ENCODE measurements around the gene VTI1A. TPM values are rescaled to one million over a fixed set of nuclear protein-coding genes. Genes with fewer than 3 reads are reported as not detected.

Gene VTI1A
- total RNA-seq, 1 donor from 2014 or later, result 32.6 TPM

DNA sequence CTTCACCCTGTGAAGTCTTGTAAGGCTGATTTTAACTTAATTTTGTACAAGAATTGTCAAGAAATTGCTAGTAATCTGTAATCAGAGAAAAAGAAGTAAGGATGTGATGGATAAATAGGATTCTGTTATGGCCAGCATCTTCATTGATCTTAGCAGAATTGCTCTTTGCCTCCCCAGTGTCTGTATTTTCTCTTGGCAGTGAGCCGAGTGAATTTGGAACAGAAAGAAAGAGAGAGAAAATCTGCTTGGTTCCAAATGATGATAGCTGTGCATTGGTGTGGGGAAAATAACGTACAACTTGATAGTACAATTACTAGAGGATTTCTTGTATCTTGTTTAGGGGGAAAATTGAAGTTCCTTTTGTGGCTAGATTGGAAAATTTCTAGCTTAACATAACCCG, 34.6 kb downstream of the VTI1A start:
- Mint-ChIP-seq H3K4me3 (no peak overlapping the region), H3K4me1 (ENCODE audit: unreplicated experiment) (no peaks in the 10 kb centered on the region), H3K27ac (no peak overlapping the region), H3K9me3 (no peaks in the 10 kb centered on the region), H3K27me3 (no peaks in the 10 kb centered on the region), H3K36me3 (peaks cover 3% of the 10 kb centered on the region)
- TF ChIP-seq, protein P1, sequence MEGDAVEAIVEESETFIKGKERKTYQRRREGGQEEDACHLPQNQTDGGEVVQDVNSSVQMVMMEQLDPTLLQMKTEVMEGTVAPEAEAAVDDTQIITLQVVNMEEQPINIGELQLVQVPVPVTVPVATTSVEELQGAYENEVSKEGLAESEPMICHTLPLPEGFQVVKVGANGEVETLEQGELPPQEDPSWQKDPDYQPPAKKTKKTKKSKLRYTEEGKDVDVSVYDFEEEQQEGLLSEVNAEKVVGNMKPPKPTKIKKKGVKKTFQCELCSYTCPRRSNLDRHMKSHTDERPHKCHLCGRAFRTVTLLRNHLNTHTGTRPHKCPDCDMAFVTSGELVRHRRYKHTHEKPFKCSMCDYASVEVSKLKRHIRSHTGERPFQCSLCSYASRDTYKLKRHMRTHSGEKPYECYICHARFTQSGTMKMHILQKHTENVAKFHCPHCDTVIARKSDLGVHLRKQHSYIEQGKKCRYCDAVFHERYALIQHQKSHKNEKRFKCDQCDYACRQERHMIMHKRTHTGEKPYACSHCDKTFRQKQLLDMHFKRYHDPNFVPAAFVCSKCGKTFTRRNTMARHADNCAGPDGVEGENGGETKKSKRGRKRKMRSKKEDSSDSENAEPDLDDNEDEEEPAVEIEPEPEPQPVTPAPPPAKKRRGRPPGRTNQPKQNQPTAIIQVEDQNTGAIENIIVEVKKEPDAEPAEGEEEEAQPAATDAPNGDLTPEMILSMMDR (conservative IDR thresholded peaks at IDR 0.05), result no peak
- no peak for DNase-seq (ENCODE audit: extremely low spot score, unreplicated experiment)

- no peak for DNase-seq (ENCODE audit: extremely low spot score, unreplicated experiment)
- Mint-ChIP-seq H3K4me3 (no peak overlapping the region), H3K4me1 (ENCODE audit: unreplicated experiment) (peaks cover 3% of the 10 kb centered on the region), H3K36me3 (peaks cover 3% of the 10 kb centered on the region), H3K9me3 (no peaks in the 10 kb centered on the region), H3K27ac (no peak overlapping the region), H3K27me3 (no peaks in the 10 kb centered on the region)
- TF ChIP-seq, protein P1 (conservative IDR thresholded peaks at IDR 0.05), result no peak
Measured at GRCh38 chr10:112484399-112484798, 37.4 kb downstream of the VTI1A start.

- peaks cover 18% of the 10 kb centered on the region for H3K4me1 Mint-ChIP-seq (ENCODE audit: unreplicated experiment)
- TF ChIP-seq, protein P1 (conservative IDR thresholded peaks at IDR 0.05), result no peak
Measured at GRCh38 chr10:112487964-112488363, 40.9 kb downstream of the VTI1A start.

GRCh38 chr10:112490545-112490944, 43.5 kb downstream of the VTI1A start:
- TF ChIP-seq, protein P1 (conservative IDR thresholded peaks at IDR 0.05), result no peak
- DNase-seq (ENCODE audit: extremely low spot score, unreplicated experiment), result no peak
- H3K27me3 Mint-ChIP-seq, result no peaks in the 10 kb centered on the region
- peaks cover 18% of the 10 kb centered on the region for H3K4me1 Mint-ChIP-seq (ENCODE audit: unreplicated experiment)
- no peak overlapping the region for H3K4me3 Mint-ChIP-seq
- no peaks in the 10 kb centered on the region for H3K9me3 Mint-ChIP-seq
- no peaks in the 10 kb centered on the region for H3K36me3 Mint-ChIP-seq
- H3K27ac Mint-ChIP-seq, result no peak overlapping the region

More at GRCh38 chr10:112487964-112488363, 40.9 kb downstream of the VTI1A start:
- Mint-ChIP-seq H3K27ac (no peak overlapping the region), H3K4me3 (no peak overlapping the region), H3K36me3 (peaks cover 3% of the 10 kb centered on the region), H3K9me3 (no peaks in the 10 kb centered on the region), H3K27me3 (no peaks in the 10 kb centered on the region)
- DNase-seq (ENCODE audit: extremely low spot score, unreplicated experiment), result no peak

DNA sequence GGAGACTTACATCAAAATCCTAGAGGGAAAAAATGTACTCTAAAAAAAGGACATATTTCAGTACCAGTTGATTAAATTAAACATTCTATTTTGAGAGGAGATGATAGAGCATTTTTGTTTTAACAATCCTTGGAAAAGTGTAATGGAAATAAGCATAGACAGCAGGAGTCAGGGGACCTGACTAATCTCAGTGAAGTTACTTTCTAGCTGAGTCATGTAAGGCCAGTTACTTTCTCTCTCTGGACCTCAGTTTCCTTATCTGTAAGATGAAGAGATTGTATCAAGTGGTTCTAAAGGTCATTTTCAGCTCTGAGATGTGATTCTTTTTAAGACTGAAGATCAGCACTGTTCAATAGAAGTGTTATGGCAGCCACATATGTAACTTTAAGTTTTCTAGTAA, 44.1 kb downstream of the VTI1A start:
- H3K27ac Mint-ChIP-seq, result no peak overlapping the region
- no peak for DNase-seq (ENCODE audit: extremely low spot score, unreplicated experiment)
- H3K36me3 Mint-ChIP-seq, result no peaks in the 10 kb centered on the region
- peaks cover 18% of the 10 kb centered on the region for H3K4me1 Mint-ChIP-seq (ENCODE audit: unreplicated experiment)
- H3K4me3 Mint-ChIP-seq, result no peak overlapping the region
- H3K27me3 Mint-ChIP-seq, result no peaks in the 10 kb centered on the region
- no peaks in the 10 kb centered on the region for H3K9me3 Mint-ChIP-seq
- TF ChIP-seq, protein P1 (conservative IDR thresholded peaks at IDR 0.05), result no peak

DNA sequence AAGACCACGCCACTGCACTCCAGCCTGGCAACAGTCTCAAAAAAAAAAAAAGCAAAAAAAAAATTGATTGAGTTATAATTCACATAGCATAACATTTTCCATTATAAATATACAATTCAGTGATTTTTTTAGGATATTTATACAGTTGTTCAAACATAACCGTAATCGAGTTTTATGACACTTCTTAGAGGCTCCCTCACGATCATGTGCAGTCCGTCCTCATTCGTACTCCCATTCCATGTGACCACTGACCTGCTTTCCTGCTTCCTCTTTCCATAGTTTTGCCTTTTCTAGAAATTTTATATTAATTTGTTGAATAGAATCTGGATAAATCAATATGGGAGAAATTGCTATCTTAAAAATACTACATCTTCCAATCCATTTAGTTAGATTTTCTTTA, 45.7 kb downstream of the VTI1A start:
- peaks cover 18% of the 10 kb centered on the region for H3K4me1 Mint-ChIP-seq (ENCODE audit: unreplicated experiment)
- no peak overlapping the region for H3K27ac Mint-ChIP-seq
- no peaks in the 10 kb centered on the region for H3K9me3 Mint-ChIP-seq
- no peaks in the 10 kb centered on the region for H3K36me3 Mint-ChIP-seq
- TF ChIP-seq, protein P1 (conservative IDR thresholded peaks at IDR 0.05), result no peak
- no peak for DNase-seq (ENCODE audit: extremely low spot score, unreplicated experiment)
- H3K4me3 Mint-ChIP-seq, result no peak overlapping the region
- H3K27me3 Mint-ChIP-seq, result no peaks in the 10 kb centered on the region
